Medulla oblongata (tissue), 1 donor: ENCODE data around the gene HSD17B3.
"Not testable (repeated sequence)": the region's sequence is repeated elsewhere in the genome, so short reads cannot be mapped to it uniquely, and the experiment has no call there.

Experiments used
- DNase-seq: peaks from one replicate; pipeline ENCODE4 v3.0.0-alpha.2; 2015; ENCODE audit errors: extremely low spot score

Gene HSD17B3

GRCh38 chr9:96306958-96307357 is 5.0 kb upstream of the HSD17B3 start:
- DNase-seq = not testable (repeated sequence)

GRCh38 chr9:96305171-96305570 is 3.2 kb upstream of the HSD17B3 start:
- DNase-seq = no peak

GRCh38 chr9:96304230-96304629 is 2.3 kb upstream of the HSD17B3 start:
- no peak for DNase-seq

- no peak for DNase-seq
Measured at GRCh38 chr9:96299823-96300222, 2.2 kb downstream of the HSD17B3 start.

- DNase-seq = no peak
Measured at GRCh38 chr9:96294159-96294545, 7.8 kb downstream of the HSD17B3 start.

GRCh38 chr9:96293498-96294158 is 8.3 kb downstream of the HSD17B3 start:
- no peak for DNase-seq

GRCh38 chr9:96289392-96289791 is 12.6 kb downstream of the HSD17B3 start:
- no peak for DNase-seq

- DNase-seq = no peak
Measured at GRCh38 chr9:96281641-96282040, 20.3 kb downstream of the HSD17B3 start.

- no peak for DNase-seq
Measured at GRCh38 chr9:96279932-96280331, 22.0 kb downstream of the HSD17B3 start.

GRCh38 chr9:96274939-96275338 is 27.0 kb downstream of the HSD17B3 start:
- DNase-seq = no peak

GRCh38 chr9:96270236-96270744 is 31.7 kb downstream of the HSD17B3 start:
- DNase-seq = no peak

GRCh38 chr9:96258967-96259366 is 43.0 kb downstream of the HSD17B3 start:
- no peak for DNase-seq

- DNase-seq = no peak
Measured at GRCh38 chr9:96256800-96257199, 45.2 kb downstream of the HSD17B3 start.

GRCh38 chr9:96255698-96256097 is 46.3 kb downstream of the HSD17B3 start:
- no peak for DNase-seq

- DNase-seq = no peak
Measured at GRCh38 chr9:96253059-96253696, 48.8 kb downstream of the HSD17B3 start.

- DNase-seq = no peak
Measured at GRCh38 chr9:96251451-96251850, 50.5 kb downstream of the HSD17B3 start.

- no peak for DNase-seq
Measured at GRCh38 chr9:96249746-96250145, 52.2 kb downstream of the HSD17B3 start.

GRCh38 chr9:96246267-96246671 is 55.7 kb downstream of the HSD17B3 start:
- no peak for DNase-seq

GRCh38 chr9:96245399-96245798 is 56.6 kb downstream of the HSD17B3 start:
- DNase-seq = no peak

- no peak for DNase-seq
Measured at GRCh38 chr9:96243778-96244177, 58.2 kb downstream of the HSD17B3 start.

- DNase-seq = peak; percentile 74
Measured at GRCh38 chr9:96242811-96243210, 59.2 kb downstream of the HSD17B3 start.

- DNase-seq = no peak
Measured at GRCh38 chr9:96241391-96241809, 60.6 kb downstream of the HSD17B3 start.

GRCh38 chr9:96236854-96237550 is 65.0 kb downstream of the HSD17B3 start:
- DNase-seq = peak; percentile 16
